ELF-1 (cell line): ENCODE results near the gene TACC2.
A peak's percentile ranks its signal among the peaks of the same experiment; 100 is the strongest.

ENCODE experiments used
- DNase-seq: peaks from one replicate; pipeline ENCODE4 v3.0.0-alpha.2; 2016; ENCODE audit warnings: low read depth, low spot score

TACC2 gene

GRCh38 chr10:122269059-122269687, 280.2 kb downstream of the TACC2 start:
- no peak for DNase-seq

- no peak for DNase-seq
Measured at GRCh38 chr10:122271076-122271475, 282.1 kb downstream of the TACC2 start, which contains the start of gene BTBD16. Gene BTBD16 (plus strand): TSS chr10:122271296. CDS start chr10:122275082, 3,786 bp downstream.

- no peak for DNase-seq
Measured at GRCh38 chr10:122273966-122274545, 285.1 kb downstream of the TACC2 start.

GRCh38 chr10:122276611-122277208, 287.7 kb downstream of the TACC2 start:
- DNase-seq = peak; percentile 35

- no peak for DNase-seq
Measured at GRCh38 chr10:122277526-122278136, 288.7 kb downstream of the TACC2 start.

- DNase-seq = peak; percentile 76
Measured at GRCh38 chr10:122279725-122280141, 290.8 kb downstream of the TACC2 start.

GRCh38 chr10:122280156-122280555, 291.2 kb downstream of the TACC2 start:
- DNase-seq = no peak

- no peak for DNase-seq
Measured at GRCh38 chr10:122281018-122281626, 292.2 kb downstream of the TACC2 start.

GRCh38 chr10:122281751-122282150, 292.8 kb downstream of the TACC2 start:
- no peak for DNase-seq

GRCh38 chr10:122282253-122282671, 293.3 kb downstream of the TACC2 start:
- no peak for DNase-seq

GRCh38 chr10:122282909-122283308, 293.9 kb downstream of the TACC2 start:
- peak; percentile 49 for DNase-seq

- DNase-seq = no peak
Measured at GRCh38 chr10:122285506-122286444, 296.8 kb downstream of the TACC2 start.

GRCh38 chr10:122286867-122287266, 297.9 kb downstream of the TACC2 start:
- peak; percentile 84 for DNase-seq

GRCh38 chr10:122287570-122287969, 298.6 kb downstream of the TACC2 start:
- no peak for DNase-seq

GRCh38 chr10:122288262-122288661, 299.3 kb downstream of the TACC2 start:
- DNase-seq = no peak

- no peak for DNase-seq
Measured at GRCh38 chr10:122288917-122289316, 300.0 kb downstream of the TACC2 start.

- no peak for DNase-seq
Measured at GRCh38 chr10:122290334-122290733, 301.4 kb downstream of the TACC2 start.

- no peak for DNase-seq
Measured at GRCh38 chr10:122290833-122291532, 302.0 kb downstream of the TACC2 start.

GRCh38 chr10:122291739-122292138, 302.8 kb downstream of the TACC2 start:
- DNase-seq = no peak

- DNase-seq = no peak
Measured at GRCh38 chr10:122292376-122292775, 303.4 kb downstream of the TACC2 start.
